Esophagus squamous epithelium (tissue), 5 donors: Measurements from ENCODE around the gene ZNF80. TPM values are rescaled to one million over a fixed set of nuclear protein-coding genes. Genes with fewer than 3 reads are reported as not detected.

Experiments used
- DNase-seq: peaks from one replicate; lab custom pipeline; 2025; lab: John Stamatoyannopoulos, UW
- H3K27ac ChIP-seq, 4 donors: fragments of 200-600 bp; sonication (generic); one replicate each; pipeline ENCODE4 v1.5.1; 2016 to 2019; ENCODE audit warnings: mild to moderate bottlenecking in 1 of 4
- H3K27me3 ChIP-seq, 4 donors: fragments of 200-600 bp; sonication (generic); 1 replicate in 3 of 4; 2 replicates in 1 of 4; pipeline versions ENCODE4 v1.5.1 to v1.6.0; 2017 to 2021; ENCODE audit warnings: antibody characterized with exemption in 1 of 4
- H3K36me3 ChIP-seq, 3 donors: fragments of 200-600 bp; sonication (generic); one replicate each; pipeline ENCODE4 v1.5.1; 2016 to 2019
- H3K4me1 ChIP-seq, 3 donors: fragments of 200-600 bp; sonication (generic); one replicate each; pipeline ENCODE4 v1.5.1; 2017 to 2019
- H3K4me3 ChIP-seq, 4 donors: fragments of 200-600 bp; sonication (generic); 1 replicate in 3 of 4; 2 replicates in 1 of 4; pipeline ENCODE4 v1.5.1; 2016 to 2019; ENCODE audit warnings: mild to moderate bottlenecking in 2 of 4, moderate library complexity in 1 of 4
- H3K9me3 ChIP-seq, 3 donors: fragments of 200-600 bp; sonication (generic); one replicate each; pipeline ENCODE4 v1.5.1; 2016 to 2019
- CTCF ChIP-seq, 6 experiments: fragments of 450-650 bp in 4 of 6; fragments of 200-600 bp in 2 of 6; sonication (generic) in 2 of 6; IDR thresholded peaks; one replicate each; pipeline ENCODE4 v1.5.1; 2016 to 2019; ENCODE audit warnings: antibody characterized with exemption in 6 of 6, mild to moderate bottlenecking in 4 of 6, moderate library complexity in 4 of 6
- POLR2A ChIP-seq, 4 donors: fragments of 450-650 bp; IDR thresholded peaks; one replicate each; pipeline ENCODE4 v1.6.1; 2017; ENCODE audit warnings: antibody characterized with exemption in 4 of 4, mild to moderate bottlenecking in 4 of 4, moderate library complexity in 3 of 4
- WGBS, 2 donors: methylation state at CpG; one replicate each; pipeline ENCODE4 v1.1.5; 2018; 5-methylcytosine and 5-hydroxymethylcytosine counted together
- intact Hi-C: fragments of 100-400 bp; cut with DNase I; formaldehyde crosslinking; loops from one replicate; pipeline ENCODE4 v1.15.0; 2022
- total RNA-seq, 4 donors: library from RNA; depleted of rRNA; stranded (reverse); fragments of >200 nt; gene quantifications; one replicate each; pipeline ENCODE4 v1.1.0, GENCODE V29; 2016
- donor health status: DM: yes; HTN: yes; CAD: no.

The ZNF80 gene
- total RNA-seq, 4 donors from 2014 or later: 0.38 TPM; not detected in 3

- TF ChIP-seq CTCF (IDR thresholded peaks at IDR 0.05) (no peak), POLR2A (IDR thresholded peaks at IDR 0.05) (no peak)
- Histone ChIP-seq H3K36me3 (no peaks in the 10 kb centered on the region), H3K4me1 (peaks cover 0 to 15% (median 0%) of the 10 kb centered on the region in 3 donors), H3K27ac (no peak overlapping the region), H3K4me3 (no peak overlapping the region), H3K9me3 (no peaks in the 10 kb centered on the region), H3K27me3 (no peaks in the 10 kb centered on the region)
- intact Hi-C loops: no loop called here
- no peak for DNase-seq
Measured at GRCh38 chr3:114217266-114217665, 20.1 kb downstream of the ZNF80 start.

GRCh38 chr3:114216186-114216970 lies 21.0 kb downstream of the ZNF80 start:
- Histone ChIP-seq H3K4me3 (no peak overlapping the region), H3K27ac (no peak overlapping the region), H3K9me3 (no peaks in the 10 kb centered on the region), H3K4me1 (peaks cover 0 to 15% (median 0%) of the 10 kb centered on the region in 3 donors), H3K27me3 (no peaks in the 10 kb centered on the region), H3K36me3 (no peaks in the 10 kb centered on the region)
- no peak for TF ChIP-seq POLR2A (IDR thresholded peaks at IDR 0.05)
- no peak for TF ChIP-seq CTCF (IDR thresholded peaks at IDR 0.05)
- 79 to 83% methylated on average over 5 of the region's 5 CpGs for WGBS, 2 donors
- intact Hi-C loops: no loop called here
- no peak for DNase-seq

GRCh38 chr3:114214542-114215341 lies 22.6 kb downstream of the ZNF80 start:
- 63 to 64% methylated on average over 6 of the region's 6 CpGs for WGBS, 2 donors
- Histone ChIP-seq H3K9me3 (no peaks in the 10 kb centered on the region), H3K27me3 (no peaks in the 10 kb centered on the region), H3K36me3 (no peaks in the 10 kb centered on the region), H3K4me1 (peaks cover 0 to 15% (median 0%) of the 10 kb centered on the region in 3 donors), H3K4me3 (peak overlapping the region in 3 of 4 donors; percentile 9 to 51 (median 10)), H3K27ac (peak overlapping the region in 3 of 4 donors; percentile 41 to 79 (median 66))
- TF ChIP-seq POLR2A (IDR thresholded peaks at IDR 0.05): peak in 1 of 4 donors; percentile 40
- no peak for TF ChIP-seq CTCF (IDR thresholded peaks at IDR 0.05)
- DNase-seq: no peak
- intact Hi-C loops: no loop called here

GRCh38 chr3:114213627-114214541 lies 23.5 kb downstream of the ZNF80 start:
- WGBS, 2 donors: 22 to 24% methylated on average over 19 of the region's 19 CpGs
- DNase-seq: peak; percentile 11
- intact Hi-C loops: no loop called here
- H3K4me3 ChIP-seq: peak overlapping the region in 3 of 4 donors; percentile 9 to 51 (median 10)
- H3K27me3 ChIP-seq: peaks cover 0 to 5% (median 0%) of the 10 kb centered on the region in 4 donors
- peaks cover 0 to 15% (median 0%) of the 10 kb centered on the region in 3 donors for H3K4me1 ChIP-seq
- H3K27ac ChIP-seq: peak overlapping the region in 3 of 4 donors; percentile 41 to 79 (median 66)
- no peaks in the 10 kb centered on the region for H3K36me3 ChIP-seq
- TF ChIP-seq CTCF (IDR thresholded peaks at IDR 0.05) (no peak), POLR2A (IDR thresholded peaks at IDR 0.05) (peak in 1 of 4 donors; percentile 54)
- H3K9me3 ChIP-seq: no peaks in the 10 kb centered on the region
